ENCODE results near the gene SLC25A17.
A peak's percentile ranks its signal among the peaks of the same experiment; 100 is the strongest.
"Not testable (repeated sequence)": the region's sequence is repeated elsewhere in the genome, so short reads cannot be mapped to it uniquely, and the experiment has no call there.

The SLC25A17 gene, protein sequence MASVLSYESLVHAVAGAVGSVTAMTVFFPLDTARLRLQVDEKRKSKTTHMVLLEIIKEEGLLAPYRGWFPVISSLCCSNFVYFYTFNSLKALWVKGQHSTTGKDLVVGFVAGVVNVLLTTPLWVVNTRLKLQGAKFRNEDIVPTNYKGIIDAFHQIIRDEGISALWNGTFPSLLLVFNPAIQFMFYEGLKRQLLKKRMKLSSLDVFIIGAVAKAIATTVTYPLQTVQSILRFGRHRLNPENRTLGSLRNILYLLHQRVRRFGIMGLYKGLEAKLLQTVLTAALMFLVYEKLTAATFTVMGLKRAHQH

DNA sequence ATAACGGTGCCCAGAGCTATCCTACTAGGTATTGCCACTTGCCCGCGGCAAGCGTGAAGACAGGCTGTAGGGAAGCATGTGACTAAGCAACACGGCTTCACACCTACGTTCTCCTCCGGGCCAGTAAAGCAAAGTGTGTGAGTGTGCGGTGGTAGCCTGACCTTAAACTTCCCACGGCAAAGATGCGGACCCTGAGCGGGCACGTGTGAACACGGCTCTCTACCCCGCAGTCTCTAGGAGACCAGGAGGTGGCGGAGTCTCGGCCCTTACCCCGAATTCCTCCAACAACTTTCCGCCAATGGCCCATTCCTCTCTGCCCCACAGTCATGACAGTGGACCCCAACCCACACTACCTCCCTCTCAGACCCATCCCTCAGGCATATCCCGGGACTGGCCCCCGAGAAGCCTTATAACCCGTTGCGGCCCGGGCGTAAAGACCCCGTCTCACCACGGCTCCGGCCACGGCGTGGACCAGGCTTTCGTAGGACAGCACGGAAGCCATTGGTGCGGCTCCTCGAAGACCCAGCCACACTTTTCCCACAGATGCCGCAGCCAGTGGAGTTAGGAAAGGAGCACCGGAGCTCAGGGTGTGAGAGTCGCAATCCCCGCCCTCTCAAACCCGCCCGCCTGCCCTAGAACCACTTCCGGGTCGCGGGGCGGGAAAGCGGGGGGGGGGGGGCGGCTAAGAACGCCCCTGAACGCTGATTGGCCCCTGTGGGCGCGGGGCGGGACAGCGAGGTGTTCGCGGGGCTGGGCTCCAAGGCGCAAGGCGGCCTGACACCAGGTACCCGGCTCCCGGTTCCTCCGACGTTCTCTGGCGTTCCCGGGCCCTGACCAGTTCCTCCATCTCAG lies at the start of gene SLC25A17:
Gene SLC25A17 (minus strand): TSS at position 600 of the 852 bp plus-strand sequence. CDS start 98 bp downstream, at position 502.
- DNase-seq (ENCODE audit: low spot score) = peak; percentile 92

DNA sequence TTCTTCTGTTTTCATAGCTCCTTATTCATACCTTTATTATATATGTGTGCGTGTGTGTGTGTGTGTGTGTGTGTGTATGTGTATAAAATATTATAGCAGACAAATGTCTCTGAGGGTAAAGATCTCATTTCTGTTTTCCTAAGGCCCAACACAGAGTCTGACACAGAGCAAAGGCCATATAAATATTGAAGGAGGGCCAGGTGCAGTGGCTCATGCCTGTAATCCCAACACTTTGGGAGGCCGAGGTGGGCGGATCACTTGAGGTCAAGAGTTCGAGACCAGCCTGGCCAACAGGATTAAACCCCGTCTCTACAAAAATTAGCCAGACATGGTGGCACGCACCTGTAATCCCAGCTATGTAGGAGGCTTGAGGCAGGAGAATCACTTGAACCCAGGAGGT lies 49.2 kb upstream of the SLC25A17 start:
- not testable (repeated sequence) for DNase-seq (ENCODE audit: low spot score)

DNA sequence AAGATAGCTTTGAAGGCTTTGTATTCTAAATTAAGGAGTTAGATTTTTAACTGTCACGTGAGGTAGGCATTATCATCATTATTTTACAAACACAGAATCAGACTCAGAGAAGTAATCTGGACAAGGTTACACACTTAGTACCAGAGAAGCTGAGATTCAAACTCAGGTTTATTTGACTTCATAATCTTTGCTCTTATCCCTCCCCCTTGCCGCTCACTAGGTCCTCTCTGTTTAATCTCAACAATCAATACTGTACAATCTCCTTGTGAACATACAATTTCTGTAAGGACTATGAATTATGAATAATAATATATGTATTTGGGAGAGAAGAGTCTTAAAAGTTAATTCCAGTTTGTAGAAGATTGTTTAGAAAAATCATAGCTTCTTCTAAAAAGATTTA lies 48.0 kb upstream of the SLC25A17 start:
- DNase-seq (ENCODE audit: low spot score) = no peak

DNA sequence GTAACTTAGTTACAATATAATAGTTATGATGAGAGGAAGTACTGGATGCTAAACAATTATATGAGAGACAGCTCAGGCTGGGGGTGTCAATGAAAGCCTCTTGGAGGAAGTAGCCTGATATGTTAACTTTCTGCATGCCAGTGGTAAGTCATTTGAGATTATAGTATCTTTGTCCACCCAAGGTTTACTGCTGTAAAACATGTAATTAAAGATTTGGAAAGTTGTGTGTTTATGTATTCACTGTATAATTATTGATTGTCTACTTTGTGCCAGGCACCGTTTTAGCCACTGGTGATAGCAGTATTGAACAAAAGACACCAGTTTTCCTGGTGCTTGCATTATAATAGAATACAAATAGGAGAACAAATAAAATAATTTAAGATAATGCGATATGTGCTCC lies 43.4 kb upstream of the SLC25A17 start:
- DNase-seq (ENCODE audit: low spot score) = no peak

DNA sequence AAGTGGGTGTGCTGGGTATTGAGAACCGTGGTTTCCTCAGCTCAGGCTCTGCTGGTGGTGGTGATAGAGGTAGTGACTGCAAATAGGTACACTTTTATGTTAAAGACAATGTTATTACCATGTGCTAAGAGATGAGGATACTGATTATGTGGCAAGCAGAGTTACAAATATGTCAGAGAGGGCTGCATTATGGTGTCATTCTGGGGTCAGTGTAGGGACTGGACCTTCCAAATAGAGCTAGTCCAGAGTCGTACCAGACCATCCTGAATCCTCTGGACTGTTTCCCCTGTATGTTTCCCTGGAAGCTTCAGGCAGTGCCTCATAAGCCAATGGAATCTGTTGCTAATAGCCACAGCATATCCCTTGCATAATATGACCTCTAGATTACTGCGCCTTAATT lies 42.9 kb upstream of the SLC25A17 start, which contains the start of gene DNAJB7:
Gene DNAJB7 (minus strand): TSS at position 101 of the 400 bp plus-strand sequence. CDS start 119 bp downstream, outside the sequence.
- no peak for DNase-seq (ENCODE audit: low spot score)

DNA sequence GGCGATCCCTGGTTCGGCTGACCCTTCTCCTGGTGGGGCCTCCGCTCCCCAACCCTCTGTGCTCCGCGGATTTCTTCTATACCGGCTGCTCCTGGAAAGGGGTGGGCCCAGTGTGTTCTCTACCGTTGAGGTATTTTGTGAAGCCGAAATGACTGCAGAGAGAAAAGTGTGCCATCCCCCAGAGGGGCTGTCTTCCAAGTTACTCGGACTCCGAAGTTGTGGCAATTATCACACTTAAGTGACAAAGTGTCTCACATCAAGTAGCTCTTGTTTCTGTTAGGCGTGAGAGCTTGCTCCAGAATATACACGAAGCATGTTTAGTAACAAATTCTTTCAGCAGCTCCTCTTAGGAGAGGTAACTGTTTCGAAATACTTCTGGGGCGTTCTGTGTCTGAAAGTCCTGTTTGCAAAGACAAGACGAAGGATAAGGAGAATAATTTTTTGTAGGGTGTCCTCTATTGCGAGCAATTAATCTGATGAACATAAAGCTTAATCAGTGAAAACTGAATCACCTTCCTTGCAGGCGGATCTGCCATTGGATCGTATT lies 38.2 kb upstream of the SLC25A17 start:
- DNase-seq (ENCODE audit: low spot score) = no peak

DNA sequence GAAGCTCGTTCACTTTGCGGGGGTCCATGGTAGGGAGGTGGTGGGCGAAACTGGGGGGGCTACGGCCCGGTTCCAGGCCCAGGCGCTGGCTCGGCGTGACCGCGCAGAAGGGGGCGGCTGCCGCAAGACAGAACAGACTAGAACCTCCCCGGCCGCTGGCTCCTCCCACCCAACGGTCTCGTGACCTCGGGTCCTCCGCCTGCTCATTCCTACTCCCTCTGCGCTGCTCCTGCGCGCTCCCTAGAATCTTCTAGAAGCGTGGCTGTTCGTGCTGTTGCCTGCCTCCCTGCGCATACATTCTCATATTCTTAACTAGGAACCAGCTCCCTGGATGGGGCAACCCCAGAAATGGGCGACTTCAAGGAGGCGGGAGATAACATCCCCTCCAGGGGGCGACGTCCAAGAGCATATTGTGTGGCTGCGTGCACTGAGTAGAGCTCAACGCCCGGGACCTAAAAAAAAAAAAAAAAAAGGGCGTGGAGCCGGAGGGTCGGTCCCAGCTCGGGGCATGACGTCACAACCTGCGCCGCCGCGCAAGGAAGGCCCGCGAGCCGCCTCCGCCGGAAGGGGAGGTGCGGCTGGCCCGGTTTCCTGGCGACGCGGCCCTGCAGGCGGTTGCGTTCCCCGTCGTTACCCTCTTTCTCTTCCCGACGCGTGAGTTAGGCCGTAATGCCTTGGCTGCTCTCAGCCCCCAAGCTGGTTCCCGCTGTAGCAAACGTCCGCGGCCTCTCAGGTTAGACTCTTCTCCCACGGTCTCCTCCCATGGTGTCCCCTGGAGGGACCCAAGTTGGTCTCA lies 37.6 kb upstream of the SLC25A17 start, which contains the start of the genes ST13 and XPNPEP3:
Gene ST13 (minus strand): TSS at position 127 of the 796 bp plus-strand sequence. CDS start 99 bp downstream, at position 28.
Gene XPNPEP3 (plus strand): TSS at position 636 of the 796 bp plus-strand sequence. CDS start 34 bp downstream, at position 670.
- DNase-seq (ENCODE audit: low spot score) = peak; percentile 94

DNA sequence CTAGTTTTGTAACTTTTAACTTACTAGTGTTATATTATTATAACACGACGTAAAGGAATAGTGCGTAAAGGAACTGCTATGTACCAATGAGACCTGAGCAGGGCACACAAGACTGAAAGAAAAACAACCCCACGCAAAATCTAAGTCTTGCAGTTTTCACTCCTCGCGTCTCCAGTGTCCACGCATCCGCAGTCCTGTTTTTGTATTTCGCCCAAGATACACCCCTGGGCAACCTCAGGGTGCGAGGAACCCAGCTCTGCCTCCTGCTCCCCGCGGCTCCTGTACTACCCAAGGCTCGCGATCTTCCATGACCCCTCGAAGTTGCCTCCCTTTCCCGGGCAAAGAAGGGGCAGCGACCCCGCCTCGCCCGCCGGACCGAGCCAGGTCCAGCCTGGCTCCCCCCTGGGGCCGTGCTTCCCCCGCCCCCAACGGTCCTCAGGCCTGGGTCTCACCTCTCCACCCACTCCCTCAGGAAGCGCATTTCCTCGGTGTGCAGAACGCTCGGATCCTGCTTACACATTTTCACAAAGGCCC lies 36.9 kb upstream of the SLC25A17 start:
- peak; percentile 7 for DNase-seq (ENCODE audit: low spot score)

DNA sequence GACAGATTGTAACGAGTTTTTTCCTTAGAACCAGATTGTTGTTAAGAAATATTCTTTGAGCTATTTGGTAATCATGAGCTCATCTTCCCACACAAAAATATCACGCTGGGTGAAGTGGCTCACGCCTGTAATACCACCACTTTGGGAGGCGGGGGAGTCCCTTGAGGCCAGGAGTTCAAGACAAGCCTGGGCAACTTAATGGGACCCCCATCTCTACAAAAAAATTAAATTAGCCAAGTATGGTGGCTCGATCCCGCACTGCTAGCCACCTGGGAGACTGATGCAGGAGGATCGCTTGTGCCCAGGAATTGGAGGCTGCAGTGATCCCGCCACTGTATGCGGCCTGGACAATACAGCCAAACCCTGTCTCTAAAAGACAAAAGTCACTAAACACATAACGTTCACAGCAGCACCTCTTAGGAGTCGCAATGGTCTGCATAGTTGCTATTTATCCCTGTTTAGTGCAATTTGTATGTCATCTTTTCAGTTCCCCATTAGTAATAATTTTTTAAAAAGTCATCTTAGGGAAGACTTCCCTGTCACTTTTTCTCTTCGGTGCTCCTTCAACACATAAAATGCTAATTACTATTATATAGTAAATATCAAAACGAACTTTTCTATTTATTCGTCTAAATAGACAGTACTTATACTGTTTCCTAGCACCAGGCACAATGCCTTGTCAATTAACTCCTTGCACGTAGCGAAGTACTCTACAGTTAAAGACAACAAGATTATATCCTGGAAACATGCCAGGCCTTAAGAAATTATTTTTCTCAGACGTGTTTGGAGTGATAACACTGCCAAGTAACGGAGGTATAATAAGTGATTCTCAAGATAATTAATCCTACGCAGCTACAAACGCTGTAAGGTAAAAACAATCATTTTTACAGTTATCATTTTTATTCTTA lies 36.2 kb upstream of the SLC25A17 start:
- no peak for DNase-seq (ENCODE audit: low spot score)

DNA sequence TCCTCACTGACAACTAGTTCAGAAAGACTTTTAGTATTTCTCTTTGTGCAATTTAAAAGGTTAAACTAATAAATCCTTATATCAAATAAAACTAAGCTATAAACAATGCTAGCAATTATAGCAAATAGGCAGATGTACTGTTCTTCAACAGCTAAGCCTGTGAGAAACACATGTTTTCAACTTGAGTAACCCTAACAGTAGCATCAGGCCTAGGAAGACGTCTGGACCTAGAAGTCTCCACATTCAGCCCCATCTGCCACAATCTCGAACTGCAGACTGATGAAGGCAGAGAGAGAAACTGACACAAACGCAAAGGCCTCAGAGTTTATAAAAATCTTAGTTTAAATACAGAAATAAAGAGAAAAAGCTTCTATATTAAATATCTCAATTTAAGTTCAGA lies 34.8 kb upstream of the SLC25A17 start:
- DNase-seq (ENCODE audit: low spot score) = no peak

DNA sequence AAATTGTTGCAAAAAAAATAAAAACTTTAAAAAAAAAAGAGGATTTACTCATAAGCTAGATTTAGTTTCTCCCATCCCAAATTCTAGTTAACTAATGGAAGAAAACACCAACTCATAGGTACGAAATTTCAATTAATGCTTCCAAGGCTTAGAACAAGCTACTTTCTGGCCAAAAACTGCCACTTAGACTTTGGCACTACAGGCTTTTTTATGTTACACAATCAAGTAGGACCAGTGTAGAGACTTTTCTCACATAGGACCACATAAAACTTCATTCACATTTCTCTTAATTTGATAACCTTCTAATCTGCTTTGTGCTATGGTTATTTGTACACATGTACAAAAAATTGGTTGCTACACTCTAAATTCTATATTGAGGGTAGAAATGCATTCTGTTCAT lies 34.2 kb upstream of the SLC25A17 start:
- DNase-seq (ENCODE audit: low spot score) = no peak

DNA sequence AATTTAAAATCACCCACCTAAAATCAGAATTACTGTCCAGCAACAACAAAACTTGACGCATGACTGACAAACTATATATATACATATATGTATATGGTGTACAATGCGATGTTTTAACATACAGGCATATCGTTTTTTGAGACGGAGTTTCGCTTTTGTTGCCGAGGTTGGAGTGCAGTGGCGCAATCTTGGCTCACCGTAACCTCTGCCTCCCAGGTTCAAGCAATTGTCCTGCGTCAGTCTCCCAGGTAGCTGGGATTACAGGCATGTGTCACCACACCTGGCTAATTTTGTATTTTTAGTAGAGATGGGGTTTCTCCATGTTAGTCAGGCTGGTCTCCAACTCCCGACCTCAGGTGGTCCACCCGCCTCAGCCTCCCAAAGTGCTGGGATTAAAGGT lies 26.7 kb upstream of the SLC25A17 start:
- not testable (repeated sequence) for DNase-seq (ENCODE audit: low spot score)

DNA sequence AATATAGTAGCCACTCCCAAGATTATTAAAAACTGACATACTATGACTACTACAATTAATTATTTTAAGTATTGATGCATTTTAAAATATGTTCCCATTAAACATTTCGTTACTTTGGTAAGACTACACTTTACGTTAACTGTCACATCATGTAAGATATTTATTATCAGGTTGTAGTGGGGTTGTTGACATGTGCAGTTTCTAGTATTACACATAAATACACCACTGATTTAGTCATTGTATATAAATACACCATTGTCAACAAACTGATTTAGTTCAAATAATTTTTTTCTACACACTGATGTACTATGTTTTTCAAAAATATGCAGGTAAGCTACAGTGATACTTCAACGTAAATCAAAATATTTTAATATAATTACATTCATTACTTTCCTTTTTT lies 25.8 kb upstream of the SLC25A17 start:
- no peak for DNase-seq (ENCODE audit: low spot score)

DNA sequence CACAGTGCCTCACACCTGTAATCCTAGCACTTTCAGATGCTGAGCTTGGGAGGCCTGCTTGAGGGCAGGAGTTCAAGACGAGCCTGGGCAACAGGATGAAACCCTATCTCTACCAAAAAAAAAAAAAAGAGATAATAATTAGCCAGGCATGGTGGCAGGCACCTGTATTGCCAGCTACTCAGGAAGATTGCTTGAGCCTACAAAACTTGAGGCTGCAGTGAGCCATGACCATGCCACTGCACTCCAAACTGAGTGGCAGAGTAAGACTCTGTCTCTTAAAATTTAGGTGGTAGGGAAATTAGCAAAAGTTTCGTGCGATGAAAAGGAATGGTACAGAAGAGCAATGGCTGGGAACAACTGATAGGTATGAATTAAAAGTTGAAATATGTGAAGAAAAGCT lies 19.3 kb upstream of the SLC25A17 start:
- no peak for DNase-seq (ENCODE audit: low spot score)

DNA sequence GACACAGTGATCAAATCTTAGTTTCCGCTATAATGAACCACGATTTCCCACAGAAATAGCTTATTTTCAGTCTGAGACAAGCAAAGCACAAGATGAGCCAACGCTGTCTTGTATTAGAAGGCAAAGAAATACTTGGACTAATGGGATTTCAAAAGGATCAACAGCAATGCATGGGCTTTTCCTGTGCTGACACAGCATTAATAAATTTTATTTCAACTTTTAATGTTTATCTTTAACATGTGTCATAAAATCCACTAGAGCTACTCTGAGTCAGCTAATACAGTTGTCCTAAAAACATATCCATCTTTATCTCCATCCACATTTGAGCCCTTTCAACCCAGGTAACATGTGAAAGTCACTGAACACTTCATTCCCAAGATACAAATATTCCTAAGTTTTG lies 15.5 kb upstream of the SLC25A17 start:
- no peak for DNase-seq (ENCODE audit: low spot score)

DNA sequence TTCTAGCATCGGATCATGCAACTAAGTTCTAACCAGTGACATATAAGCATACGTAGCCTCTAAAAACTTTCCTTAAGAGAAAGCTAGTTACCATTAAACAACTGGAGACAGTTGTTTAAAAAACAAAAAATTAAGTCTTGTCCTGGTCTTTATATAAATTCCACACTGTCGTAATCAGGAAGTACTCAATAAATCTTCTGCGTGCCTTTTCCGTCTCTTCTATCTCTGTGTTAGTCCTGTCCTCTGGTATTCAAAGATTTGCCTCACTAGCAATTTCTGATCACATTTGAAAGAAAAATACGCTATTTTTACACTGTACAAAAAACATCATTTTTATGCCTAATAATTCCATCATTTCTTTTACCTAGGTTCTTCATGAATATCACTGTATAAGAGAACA lies 10.0 kb upstream of the SLC25A17 start:
- no peak for DNase-seq (ENCODE audit: low spot score)

DNA sequence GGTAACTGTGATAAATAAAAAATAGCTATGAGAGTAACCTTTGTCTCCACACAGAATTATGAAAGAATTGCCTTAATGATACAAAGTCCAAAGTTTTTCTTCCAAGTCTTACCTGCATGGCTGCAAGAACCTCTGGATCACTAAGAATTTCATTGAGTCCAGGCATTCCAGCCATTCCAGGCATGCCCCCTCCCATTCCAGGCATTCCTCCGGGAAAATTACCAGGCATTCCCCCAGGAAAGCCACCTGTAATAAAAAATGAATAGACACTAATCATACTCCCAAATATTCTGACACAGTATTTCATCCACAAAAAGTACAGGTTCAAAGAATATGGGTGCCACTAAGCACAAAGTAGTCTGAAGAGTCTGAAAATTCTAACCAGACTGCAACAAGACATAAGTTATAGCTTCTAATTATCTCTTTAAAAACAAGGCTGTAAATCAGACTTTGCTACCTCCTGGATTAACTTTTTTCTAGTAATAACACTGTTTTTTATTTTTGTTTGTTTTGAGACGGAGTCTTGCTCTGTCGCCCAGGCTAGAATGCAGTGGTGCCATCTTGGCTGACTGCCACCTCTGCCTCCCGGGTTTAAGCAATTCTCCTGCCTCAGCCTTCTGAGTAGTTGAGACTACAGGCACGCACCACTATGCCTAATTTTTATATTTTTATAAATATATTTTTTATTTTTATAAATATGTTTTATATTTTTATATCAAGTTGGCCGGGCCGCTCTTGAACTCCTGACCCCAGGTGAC lies 8.0 kb upstream of the SLC25A17 start:
- DNase-seq (ENCODE audit: low spot score) = no peak

DNA sequence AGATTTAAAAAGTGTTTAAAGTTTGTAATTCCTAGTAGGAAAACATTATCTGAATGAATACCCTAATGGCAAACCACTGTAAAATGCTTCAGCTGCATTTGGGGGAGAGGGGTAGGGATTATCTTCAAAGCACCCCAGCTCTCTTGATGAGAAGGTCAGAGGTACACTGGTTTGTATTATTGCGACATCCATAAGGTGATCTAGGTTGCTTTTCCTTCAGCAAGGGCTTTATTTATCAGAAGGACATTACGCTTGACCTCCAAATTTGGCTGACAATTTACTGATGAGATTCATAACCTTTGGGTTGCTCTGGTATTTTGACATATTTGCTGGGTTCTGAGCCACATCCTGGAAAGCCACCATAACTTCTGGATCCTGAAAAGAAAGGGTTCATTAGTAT lies 7.1 kb upstream of the SLC25A17 start:
- not testable (repeated sequence) for DNase-seq (ENCODE audit: low spot score)

DNA sequence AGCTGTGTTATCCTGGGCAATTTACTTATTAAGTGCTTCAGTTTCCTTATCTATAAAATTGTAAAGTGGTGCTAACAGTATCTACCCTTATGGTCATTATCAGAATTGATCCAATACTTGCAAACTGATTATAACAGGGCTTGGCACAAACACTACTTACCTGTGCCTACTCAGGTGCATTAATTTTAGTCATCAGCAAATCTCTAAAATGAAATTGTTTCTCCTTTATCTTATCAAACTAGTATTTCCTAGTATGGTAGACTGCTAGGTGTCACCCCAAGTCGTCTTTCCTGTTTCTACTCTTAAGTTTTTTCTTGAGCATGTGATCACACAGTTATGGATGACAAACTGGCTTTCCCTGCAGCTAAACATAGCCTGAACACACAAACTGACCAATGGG lies 4.3 kb upstream of the SLC25A17 start:
- no peak for DNase-seq (ENCODE audit: low spot score)
